Progenitor cell of endocrine pancreas (in vitro differentiated cells): ENCODE data around the gene ANGPTL7. TPM values are rescaled to one million over a fixed set of nuclear protein-coding genes. Genes with fewer than 3 reads are reported as not detected.

Experiments used
- DNase-seq: peaks from one replicate; pipeline ENCODE4 v3.0.0; 2021; ENCODE audit warnings: low spot score; ENCODE audit not compliant: unreplicated experiment
- H3K27ac Mint-ChIP-seq: 2 replicates; pipeline ENCODE4 v1.8.0; 2021; ENCODE audit warnings: mild to moderate bottlenecking, moderate library complexity, mixed read lengths
- H3K27me3 Mint-ChIP-seq: 2 replicates; pipeline ENCODE4 v1.8.0; 2021; ENCODE audit warnings: mixed read lengths
- H3K36me3 Mint-ChIP-seq: 2 replicates; pipeline ENCODE4 v1.8.0; 2022; ENCODE audit warnings: mixed read lengths; ENCODE audit not compliant: insufficient read depth
- H3K4me1 Mint-ChIP-seq: 2 replicates; pipeline ENCODE4 v1.8.0; 2021; ENCODE audit warnings: low read depth, mixed read lengths
- H3K4me3 Mint-ChIP-seq: 2 replicates; pipeline ENCODE4 v1.8.0; 2021; ENCODE audit warnings: low read depth, mild to moderate bottlenecking, moderate library complexity, mixed read lengths
- H3K9me3 Mint-ChIP-seq: 2 replicates; pipeline ENCODE4 v1.8.0; 2021; ENCODE audit warnings: low read depth, mixed read lengths
- total RNA-seq: library from RNA; stranded (reverse); gene quantifications from 2 replicates; pipeline ENCODE4 v1.2.1, GENCODE V29; 2021
- TF ChIP-seq, protein P1 (sequence below): fragments of 200-600 bp; sonication (generic); IDR thresholded peaks from one replicate; pipeline ENCODE4 v1.5.0; 2021; ENCODE audit warnings: antibody characterized with exemption, mild to moderate bottlenecking; ENCODE audit not compliant: unreplicated experiment

Gene ANGPTL7
- total RNA-seq, 1 donor from 2014 or later, result not detected

DNA sequence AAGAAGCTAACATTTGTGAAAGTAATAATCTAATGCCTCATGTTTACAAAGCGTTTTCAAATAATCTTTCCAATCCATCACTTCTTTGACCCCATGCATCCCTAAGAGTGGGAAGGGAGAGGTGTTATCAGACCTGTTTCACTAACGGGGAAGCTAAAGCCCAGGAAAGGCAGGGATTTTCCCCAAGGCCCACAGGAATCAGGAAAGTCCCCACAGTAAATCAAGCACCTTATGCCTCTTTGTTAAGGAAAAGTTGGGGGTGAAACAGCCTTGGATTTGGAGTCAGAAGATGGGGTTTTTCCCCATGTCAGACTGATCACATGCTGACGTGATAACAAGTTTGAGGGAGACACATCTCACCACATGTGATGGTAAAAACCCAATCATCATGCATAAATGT, 20.0 kb upstream of the ANGPTL7 start:
- H3K4me1 Mint-ChIP-seq, result no peaks in the 10 kb centered on the region
- peaks cover 24% of the 10 kb centered on the region for H3K36me3 Mint-ChIP-seq
- no peaks in the 10 kb centered on the region for H3K27me3 Mint-ChIP-seq
- TF ChIP-seq, protein P1, sequence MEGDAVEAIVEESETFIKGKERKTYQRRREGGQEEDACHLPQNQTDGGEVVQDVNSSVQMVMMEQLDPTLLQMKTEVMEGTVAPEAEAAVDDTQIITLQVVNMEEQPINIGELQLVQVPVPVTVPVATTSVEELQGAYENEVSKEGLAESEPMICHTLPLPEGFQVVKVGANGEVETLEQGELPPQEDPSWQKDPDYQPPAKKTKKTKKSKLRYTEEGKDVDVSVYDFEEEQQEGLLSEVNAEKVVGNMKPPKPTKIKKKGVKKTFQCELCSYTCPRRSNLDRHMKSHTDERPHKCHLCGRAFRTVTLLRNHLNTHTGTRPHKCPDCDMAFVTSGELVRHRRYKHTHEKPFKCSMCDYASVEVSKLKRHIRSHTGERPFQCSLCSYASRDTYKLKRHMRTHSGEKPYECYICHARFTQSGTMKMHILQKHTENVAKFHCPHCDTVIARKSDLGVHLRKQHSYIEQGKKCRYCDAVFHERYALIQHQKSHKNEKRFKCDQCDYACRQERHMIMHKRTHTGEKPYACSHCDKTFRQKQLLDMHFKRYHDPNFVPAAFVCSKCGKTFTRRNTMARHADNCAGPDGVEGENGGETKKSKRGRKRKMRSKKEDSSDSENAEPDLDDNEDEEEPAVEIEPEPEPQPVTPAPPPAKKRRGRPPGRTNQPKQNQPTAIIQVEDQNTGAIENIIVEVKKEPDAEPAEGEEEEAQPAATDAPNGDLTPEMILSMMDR, result no peak
- no peak for DNase-seq
- H3K4me3 Mint-ChIP-seq, result no peak overlapping the region
- no peaks in the 10 kb centered on the region for H3K9me3 Mint-ChIP-seq
- H3K27ac Mint-ChIP-seq, result no peak overlapping the region

DNA sequence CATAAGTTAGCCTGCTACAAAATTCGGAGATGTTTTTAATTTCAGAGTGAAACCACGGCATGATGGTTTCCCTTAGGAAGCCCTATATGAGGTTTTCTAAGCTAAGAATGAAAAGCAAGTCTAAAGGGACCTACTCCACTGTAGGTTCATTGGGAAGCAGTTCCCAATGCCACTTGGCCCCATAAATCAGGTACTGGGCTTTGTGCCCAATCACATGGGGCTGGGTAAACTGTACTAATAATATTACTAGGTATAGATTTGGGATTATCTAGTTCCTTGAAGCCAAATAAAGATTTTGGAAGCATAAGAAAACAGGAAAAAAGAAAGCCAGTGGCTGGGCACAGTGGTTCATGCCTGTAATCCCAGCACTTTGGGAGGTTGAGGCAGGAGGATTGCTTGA, 19.1 kb upstream of the ANGPTL7 start:
- H3K27me3 Mint-ChIP-seq, result no peaks in the 10 kb centered on the region
- no peaks in the 10 kb centered on the region for H3K9me3 Mint-ChIP-seq
- no peak overlapping the region for H3K27ac Mint-ChIP-seq
- H3K36me3 Mint-ChIP-seq, result peaks cover 17% of the 10 kb centered on the region
- no peak for DNase-seq
- no peaks in the 10 kb centered on the region for H3K4me1 Mint-ChIP-seq
- no peak overlapping the region for H3K4me3 Mint-ChIP-seq
- TF ChIP-seq, protein P1, result no peak

DNA sequence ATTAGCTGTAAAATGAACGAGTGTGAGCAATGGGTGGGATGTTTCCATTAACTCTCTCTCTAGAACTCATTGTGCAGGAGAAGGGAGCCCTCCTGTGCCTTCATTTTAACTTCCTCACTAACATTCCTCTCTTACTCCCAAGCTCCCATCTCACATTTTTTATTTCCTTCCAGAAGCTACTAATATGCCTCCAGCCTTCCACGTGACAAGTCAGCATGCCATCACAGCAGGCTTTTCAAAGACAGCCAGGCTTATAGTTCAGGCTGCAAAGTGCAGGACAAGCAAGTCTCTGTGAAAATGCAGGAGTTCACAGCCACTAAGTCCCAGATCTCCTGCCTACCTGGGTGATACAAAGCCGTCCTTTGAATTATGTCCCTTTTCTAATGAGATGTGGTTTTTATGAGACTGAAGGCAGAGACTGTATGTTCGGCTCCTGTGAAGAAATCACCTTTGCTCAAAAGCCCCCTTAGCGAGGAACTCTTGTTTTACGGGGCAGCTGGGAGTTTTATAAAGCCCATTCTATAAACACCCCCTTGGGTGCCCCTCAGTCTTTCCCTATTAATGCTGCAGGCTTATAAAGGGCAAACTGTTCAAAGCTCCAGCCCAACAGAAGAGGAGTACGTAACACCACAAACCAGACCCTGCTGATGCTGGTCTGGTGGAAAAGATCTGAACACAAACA, 14.8 kb upstream of the ANGPTL7 start:
- peaks cover 15% of the 10 kb centered on the region for H3K4me1 Mint-ChIP-seq
- peaks cover 6% of the 10 kb centered on the region for H3K36me3 Mint-ChIP-seq
- H3K9me3 Mint-ChIP-seq, result no peaks in the 10 kb centered on the region
- H3K27me3 Mint-ChIP-seq, result peaks cover 4% of the 10 kb centered on the region
- no peak overlapping the region for H3K27ac Mint-ChIP-seq
- TF ChIP-seq, protein P1, result no peak
- no peak for DNase-seq
- no peak overlapping the region for H3K4me3 Mint-ChIP-seq

DNA sequence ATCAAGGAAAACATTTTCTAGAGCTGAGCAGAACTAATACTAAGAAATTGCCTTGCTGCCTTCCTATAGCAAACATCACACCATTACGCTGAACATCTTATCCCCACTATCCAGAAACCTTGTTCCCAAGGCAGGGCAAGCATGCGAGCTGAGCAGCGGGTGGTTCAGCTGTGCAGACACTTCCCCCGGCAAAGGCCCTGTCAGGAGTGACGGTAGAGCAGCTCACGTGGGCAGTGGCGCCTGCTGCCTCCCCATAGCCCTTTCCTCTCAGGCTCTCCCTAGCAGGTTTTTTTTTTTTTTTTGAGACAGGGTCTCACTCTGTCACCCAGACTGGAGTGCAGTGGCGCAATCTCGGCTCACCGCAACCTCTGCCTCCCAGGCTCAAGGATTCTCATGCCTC, 13.7 kb upstream of the ANGPTL7 start:
- TF ChIP-seq, protein P1, result no peak
- Mint-ChIP-seq H3K27ac (no peak overlapping the region), H3K4me1 (peaks cover 21% of the 10 kb centered on the region), H3K4me3 (no peak overlapping the region), H3K36me3 (peaks cover 7% of the 10 kb centered on the region), H3K27me3 (peaks cover 4% of the 10 kb centered on the region), H3K9me3 (no peaks in the 10 kb centered on the region)
- no peak for DNase-seq

DNA sequence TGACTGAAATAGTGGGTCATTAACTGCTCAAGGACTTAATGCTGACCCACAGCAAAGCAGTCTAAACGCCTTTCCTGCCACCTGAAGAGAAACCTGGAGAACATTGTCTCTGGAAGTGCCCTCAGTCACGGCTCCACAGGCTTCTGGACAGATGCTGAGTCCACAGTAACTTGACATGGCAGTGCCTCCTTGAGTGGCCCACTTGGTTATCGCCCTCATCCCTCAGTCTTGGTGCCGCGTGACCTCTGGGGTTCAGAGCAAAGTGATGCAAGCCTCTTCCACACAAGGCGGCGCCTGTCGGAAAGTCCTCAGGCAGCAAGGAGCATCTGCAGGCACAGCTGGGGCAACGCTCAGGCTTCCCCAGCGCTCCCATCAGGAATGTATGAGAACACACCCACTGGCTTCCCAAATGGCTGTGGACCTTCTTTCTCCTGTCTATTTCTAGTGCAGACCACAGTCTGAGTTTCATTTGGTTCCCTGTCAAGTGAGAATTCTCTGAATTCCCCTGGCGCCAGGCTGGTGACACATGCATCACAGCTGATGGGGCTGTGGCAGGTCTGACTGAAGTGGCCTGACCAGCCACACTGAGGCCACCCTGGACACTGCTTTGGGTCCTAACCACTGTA, 13.0 kb upstream of the ANGPTL7 start:
- peaks cover 22% of the 10 kb centered on the region for H3K4me1 Mint-ChIP-seq
- H3K27me3 Mint-ChIP-seq, result peaks cover 4% of the 10 kb centered on the region
- TF ChIP-seq, protein P1, result no peak
- no peak for DNase-seq
- H3K27ac Mint-ChIP-seq, result no peak overlapping the region
- H3K4me3 Mint-ChIP-seq, result no peak overlapping the region
- no peaks in the 10 kb centered on the region for H3K9me3 Mint-ChIP-seq
- peaks cover 10% of the 10 kb centered on the region for H3K36me3 Mint-ChIP-seq
